ENCODE results near the gene HRNR.

- no peak for TF ChIP-seq POLR2A (IDR thresholded peaks at IDR 0.05; ENCODE audit: low read depth, low read length)
- no peak for TF ChIP-seq TAF1 (IDR thresholded peaks at IDR 0.05; ENCODE audit: borderline replicate concordance, low read depth, low read length)
These were observed 23.3 kb upstream of the HRNR start for GRCh38 chr1:152247316-152247715.

Data from GM12892 (cell line).